ENCODE measurements around the gene TPP2.

TPP2 gene

DNA sequence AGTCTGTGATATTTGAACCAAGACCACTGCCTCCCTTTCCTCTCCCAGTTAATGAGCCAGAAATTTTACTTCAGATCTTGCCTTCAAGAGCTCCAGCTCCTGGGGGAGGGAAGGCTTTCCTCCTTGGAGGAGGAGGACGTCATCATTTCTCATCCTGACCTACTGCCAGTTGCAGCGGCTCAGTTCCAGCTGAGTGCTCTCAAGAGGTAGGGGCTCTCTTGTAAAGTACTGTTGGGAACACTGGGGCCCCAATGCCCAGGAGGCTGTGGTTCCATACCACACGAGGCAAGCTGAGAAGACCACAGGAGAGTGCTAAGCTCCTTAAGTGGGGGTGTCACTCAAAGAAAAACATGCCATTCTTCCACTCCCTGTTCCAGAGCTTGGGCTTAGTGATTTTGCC, 61.9 kb downstream of the TPP2 start:
- no peak for FAIRE-seq

DNA sequence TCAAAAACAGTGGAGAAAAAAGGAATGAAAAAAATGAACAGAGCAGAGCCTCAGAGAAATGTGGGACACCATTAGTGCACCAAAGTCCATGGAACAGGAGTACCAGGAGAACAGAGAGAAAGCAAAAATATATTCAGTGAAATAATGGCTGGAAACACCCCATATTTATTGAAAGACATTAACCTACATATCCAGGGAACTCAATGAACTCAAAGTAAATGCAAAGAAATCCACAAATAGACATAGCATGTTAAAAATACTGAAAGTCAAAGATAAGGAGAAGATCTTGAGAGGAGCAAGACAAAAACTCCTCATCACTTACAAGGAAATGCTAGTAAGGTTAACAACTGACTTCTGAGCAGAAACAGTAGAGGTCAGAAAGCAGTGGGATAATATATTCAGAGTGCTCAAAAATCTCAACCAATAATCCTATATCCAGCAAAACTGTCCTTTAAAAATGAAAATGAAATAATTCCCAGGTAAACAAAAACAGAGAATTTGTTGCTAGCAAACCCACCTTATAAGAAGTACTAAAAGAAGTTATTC, 62.5 kb downstream of the TPP2 start:
- FAIRE-seq: no peak

DNA sequence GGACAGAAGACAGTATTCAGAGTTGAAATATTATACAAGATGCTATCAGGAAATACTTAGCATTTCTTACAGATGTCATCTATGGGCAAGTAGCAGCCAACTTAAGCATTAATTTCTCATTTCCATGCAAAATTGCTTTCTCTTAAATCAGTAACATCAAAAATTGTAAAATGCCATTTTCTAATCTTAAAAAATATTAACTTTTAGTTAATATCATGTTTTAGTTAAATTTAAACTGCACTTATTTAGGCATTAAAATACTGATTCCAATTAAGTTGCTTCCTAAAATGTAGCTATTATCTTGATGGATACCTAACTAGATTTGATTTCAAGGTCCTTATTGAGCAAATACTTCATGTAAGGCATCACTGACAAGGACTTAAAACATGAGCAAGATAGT, 70.2 kb downstream of the TPP2 start:
- no peak for FAIRE-seq

DNA sequence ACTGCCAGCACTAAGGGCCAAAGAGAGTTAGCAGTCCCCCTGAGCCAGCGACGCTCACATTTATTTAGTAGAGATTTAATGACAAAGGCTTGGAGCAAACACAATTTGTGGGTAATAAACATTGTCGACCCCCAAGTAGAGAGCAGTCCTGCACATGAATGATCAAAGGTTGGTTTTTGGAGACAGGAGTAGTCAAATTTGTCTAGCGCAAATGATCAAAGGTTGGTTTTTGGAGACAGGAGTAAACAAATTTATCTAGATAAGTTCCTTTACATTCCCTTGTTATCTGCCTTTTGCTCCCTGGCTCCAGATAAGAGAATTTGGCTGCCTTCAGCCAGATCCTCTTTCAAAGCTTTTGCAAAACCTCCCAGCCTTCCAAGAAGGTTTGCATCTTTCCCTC, 71.1 kb downstream of the TPP2 start:
- no peak for FAIRE-seq

- no peak for FAIRE-seq
Measured at GRCh38 chr13:102670130-102670529, 73.3 kb downstream of the TPP2 start.

DNA sequence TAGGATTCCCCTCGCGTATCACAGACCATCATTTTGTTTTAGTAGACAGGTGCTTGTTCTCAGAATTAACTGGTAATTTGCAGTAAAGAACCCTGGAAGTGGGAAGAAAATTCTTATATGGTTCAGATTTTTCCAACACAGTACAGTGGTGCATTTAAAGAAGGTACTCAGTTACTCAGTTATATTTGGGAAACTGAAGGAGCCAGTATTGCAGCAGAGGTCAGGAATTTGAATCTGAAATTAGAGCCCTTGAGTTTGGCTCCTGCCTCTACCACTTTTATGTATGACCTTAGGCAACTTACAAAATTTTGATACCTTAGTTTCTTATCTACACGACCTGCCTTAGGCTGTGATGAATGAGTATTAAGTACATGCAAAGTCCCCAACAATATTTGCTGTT, 78.3 kb downstream of the TPP2 start:
- no peak for FAIRE-seq

GRCh38 chr13:102677122-102677521, 80.3 kb downstream of the TPP2 start:
- no peak for FAIRE-seq

- no peak for FAIRE-seq
Measured at GRCh38 chr13:102678339-102679107, 81.7 kb downstream of the TPP2 start.

DNA sequence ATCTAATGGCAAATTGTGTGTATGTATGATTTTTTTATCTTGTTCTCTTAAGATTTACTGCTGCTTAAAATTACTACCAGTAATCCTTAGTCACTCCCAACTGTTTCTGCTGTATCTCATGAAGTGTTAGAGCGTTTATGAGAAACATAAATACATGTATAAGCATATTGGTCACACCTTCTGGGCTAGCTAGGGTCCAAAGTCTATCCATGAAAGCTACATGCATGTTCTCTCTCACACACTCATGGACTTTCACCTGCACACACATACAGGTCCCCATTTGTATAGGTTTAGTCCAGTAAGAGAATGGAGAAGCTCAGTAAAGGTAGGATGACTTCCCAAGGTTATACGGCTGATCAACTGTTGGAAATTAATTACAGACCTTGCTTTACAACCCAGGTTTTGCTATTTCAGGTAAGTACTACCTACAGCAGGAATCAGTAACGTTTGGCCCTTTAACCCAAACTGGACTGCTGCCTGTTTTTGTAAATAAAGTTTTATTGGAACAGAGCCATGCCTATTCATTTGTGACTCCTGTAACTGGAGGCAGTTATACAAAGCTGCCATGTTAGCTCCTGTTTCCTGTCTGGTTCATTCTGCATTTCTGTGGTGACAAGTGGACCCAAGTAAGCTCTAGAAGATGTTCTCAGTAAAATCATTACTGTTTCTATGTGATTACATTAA, 82.8 kb downstream of the TPP2 start:
- FAIRE-seq: no peak

DNA sequence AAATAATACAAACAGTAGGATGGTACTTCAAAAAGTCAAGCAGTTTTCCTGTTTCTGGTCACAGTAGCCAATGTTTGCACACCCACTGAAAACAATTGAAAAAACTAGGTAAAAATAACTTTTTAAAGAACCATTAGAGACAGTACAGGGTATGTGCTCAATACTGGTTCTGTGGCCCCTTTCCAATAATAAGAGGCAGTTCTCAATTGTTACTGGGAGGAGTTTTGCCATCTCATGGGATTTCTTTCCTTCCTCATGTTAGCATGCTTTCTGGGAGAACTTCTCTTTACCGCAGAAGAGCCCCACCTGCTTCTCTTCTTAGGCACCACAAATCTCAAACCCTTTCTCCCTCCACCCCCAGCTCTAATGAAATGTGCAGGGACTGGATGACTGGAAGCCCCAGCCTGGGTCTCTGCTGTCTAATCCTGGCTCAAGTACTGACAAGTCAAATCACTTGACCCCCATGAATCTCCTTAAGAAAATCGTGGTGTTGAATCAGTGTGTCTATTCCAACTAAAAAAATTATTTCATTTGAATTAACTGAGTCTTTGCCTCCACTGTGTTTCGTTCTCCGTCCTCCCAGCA, 83.4 kb downstream of the TPP2 start:
- no peak for FAIRE-seq

- no peak for FAIRE-seq
Measured at GRCh38 chr13:102680842-102681740, 84.3 kb downstream of the TPP2 start.

DNA sequence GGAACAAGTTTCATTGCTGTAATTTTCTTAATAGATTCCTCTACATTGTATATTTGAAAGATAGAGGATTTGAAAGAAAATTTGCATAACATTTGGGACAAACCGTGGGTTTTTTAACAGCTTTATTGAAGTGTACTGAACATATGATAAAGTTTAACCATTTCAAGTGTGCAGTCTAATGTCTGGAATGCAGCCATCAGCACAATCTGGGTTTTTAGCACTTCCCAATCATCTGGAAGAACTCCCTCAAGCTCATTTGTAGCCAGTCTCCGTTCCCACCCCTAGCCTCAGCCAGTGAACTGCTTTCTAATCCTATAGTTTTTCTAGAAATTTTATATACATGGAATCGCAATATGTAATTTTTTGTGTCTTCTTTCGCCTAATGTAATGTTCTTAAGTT, 85.4 kb downstream of the TPP2 start:
- FAIRE-seq: no peak

- no peak for FAIRE-seq
Measured at GRCh38 chr13:102682727-102683126, 85.9 kb downstream of the TPP2 start.

- FAIRE-seq: no peak
Measured at GRCh38 chr13:102683637-102684036, 86.9 kb downstream of the TPP2 start.

DNA sequence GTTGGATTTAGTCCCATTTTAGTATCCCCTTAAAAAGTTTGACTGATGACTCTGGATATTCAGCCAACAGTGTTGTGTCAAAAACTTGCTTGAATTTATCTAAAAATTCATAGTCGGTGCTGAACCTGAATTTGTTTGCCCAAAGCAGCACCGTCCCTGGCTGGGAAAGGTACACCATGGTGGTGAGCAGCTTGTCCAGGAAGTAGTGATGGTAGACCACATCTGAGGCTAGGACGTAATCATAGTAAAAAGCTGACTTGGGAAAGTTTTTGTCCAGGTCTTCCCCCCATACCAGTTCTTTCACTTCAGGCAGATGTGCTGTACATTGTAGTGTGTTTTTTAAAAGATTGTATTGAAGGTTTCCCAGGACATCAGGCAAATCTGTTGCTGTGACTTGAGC, 89.2 kb downstream of the TPP2 start:
- no peak for FAIRE-seq

- no peak for FAIRE-seq
Measured at GRCh38 chr13:102687520-102687919, 90.7 kb downstream of the TPP2 start.

GRCh38 chr13:102688306-102688973, 91.7 kb downstream of the TPP2 start:
- no peak for FAIRE-seq

DNA sequence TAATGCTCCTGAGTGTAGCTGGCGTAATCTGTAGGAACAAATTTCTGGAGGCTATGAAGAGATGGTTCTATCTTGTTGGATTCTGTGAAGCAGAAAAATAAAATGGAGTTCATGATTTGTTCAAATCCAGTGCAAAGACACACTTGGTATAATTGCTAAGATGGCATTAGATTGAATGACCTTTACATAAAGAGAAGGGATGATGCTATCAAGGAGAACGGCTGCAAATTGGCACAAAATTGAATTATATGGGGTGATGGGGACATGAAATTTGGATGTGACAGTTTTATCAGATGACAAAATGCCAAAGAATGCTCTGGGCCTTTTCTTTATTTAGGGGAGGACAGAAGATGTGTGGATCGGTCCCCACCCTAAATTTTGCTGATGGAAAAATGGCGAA, 94.1 kb downstream of the TPP2 start:
- no peak for FAIRE-seq

DNA sequence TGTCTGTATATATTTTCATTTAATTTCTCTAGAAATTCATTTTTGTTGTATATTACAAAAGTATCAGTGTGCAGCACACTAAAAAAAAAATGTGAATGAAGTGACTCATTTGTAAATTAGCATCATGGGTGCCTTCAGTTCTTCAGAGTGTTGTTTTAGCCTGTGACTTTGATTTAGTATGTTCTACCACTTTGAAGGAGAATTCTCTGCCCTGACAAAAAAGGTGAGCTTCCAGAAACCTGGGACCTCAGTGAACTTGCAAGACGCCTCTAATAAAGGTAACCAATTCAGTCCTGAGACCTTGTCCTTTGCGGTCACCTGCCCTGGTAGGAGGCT, 95.7 kb downstream of the TPP2 start:
- no peak for FAIRE-seq

DNA sequence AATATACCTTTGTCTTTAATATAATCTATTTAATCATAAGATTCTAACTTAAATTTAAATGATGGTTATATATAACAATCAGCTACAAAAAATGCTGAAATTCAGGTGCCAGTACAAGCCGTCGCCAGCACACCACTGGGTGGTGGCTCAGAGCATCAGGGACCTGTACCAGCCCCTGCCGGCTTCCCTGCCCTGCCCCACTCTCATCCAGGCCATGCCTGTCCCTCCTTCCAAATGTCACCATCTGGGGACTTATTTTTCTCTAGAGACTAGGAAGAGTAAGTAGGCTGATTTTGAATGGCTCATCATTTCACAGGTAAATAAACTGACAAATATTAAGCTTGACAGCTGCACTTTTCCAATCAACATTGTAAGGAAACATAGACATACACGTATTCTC, 96.5 kb downstream of the TPP2 start:
- no peak for FAIRE-seq

DNA sequence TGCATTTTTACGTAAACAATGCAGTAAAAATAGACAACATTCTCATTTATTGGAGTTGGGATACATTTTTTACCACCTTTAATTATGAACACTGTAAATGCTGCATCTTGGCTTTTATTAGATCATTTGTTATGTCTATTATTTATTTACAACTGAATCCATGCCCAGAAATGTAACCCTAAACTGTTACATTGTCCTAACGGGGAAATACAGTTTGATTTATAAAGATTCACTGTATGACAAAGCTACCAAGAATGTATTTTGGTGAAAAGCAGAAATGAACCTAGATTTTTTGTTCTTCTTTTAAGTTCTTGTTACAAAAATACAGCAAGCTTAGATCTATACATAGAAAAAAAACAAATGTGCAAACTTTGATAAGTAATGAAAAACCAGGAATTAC, 97.0 kb downstream of the TPP2 start:
- FAIRE-seq: no peak

DNA sequence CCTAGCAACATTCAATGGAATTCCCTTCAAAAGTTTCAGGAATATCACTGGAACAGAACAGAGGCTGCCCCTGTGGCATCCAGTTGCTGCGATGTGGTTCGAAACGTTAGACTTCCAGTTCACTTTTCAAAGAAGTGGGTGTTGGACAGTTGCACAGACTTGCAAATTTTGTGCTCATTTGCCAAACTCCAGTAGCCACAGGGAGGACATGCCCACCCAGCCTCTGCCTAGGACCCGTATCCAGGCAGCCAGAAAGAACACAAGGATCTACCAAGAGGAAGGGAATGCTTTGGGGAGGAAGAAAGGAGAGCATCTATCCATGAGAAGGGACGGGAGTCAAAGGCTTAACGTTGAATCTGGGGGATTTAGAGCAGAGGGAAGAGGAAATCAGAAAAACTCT, 98.2 kb downstream of the TPP2 start, which contains the start of gene METTL21C:
Gene METTL21C, minus strand, starts transcription at position 108 of the 400 bp plus-strand sequence. CDS start 546 bp downstream, outside the sequence.
- no peak for FAIRE-seq

All from G401.6 (cell line).